H1 (cell line): ENCODE data around the gene LDLRAD3. TPM values are rescaled to one million over a fixed set of nuclear protein-coding genes. Genes with fewer than 3 reads are reported as not detected.

ENCODE experiments used
- CTCF ChIA-PET: fragments of 300-600 bp; sonication (Branson Sonifier 250); formaldehyde crosslinking; loops from one replicate; lab custom pipeline; 2021; ENCODE audit not compliant: partially characterized antibody; lab: Charles Lee
- POLR2A ChIA-PET: fragments of 300-600 bp; sonication (Branson Sonifier 250); formaldehyde crosslinking; loops from one replicate; lab custom pipeline; 2021; ENCODE audit warnings: inconsistent platforms; ENCODE audit not compliant: partially characterized antibody; lab: Charles Lee
- DNase-seq, 2 experiments: peaks; one replicate each; pipeline versions ENCODE4 v3.0.0 to v3.0.0-alpha.2; 2010 to 2022; ENCODE audit warnings: low spot score in 2 of 2, low read depth in 1 of 2, mixed read lengths in 1 of 2
- FAIRE-seq: peaks from 2 replicates; lab custom pipeline; 2011; peaks lifted over from hg19 to GRCh38; lab: Jason Lieb, UNC
- H2AFZ ChIP-seq: 2 replicates; pipeline ENCODE4 v1.8.1; 2012; ENCODE audit warnings: low read length, inconsistent platforms
- H2AK5ac ChIP-seq: 2 replicates; pipeline ENCODE4 v1.6.1; 2013; ENCODE audit warnings: low read depth, low read length
- H2BK120ac ChIP-seq: replicated peaks from 2 replicates; pipeline ENCODE3; 2013; ENCODE audit warnings: low read depth, low read length, inconsistent platforms
- H2BK12ac ChIP-seq: 2 replicates; pipeline ENCODE4 v1.6.1; 2013; ENCODE audit warnings: low read depth, low read length
- H2BK15ac ChIP-seq: 2 replicates; pipeline ENCODE4 v1.6.1; 2013; ENCODE audit warnings: low read length
- H2BK20ac ChIP-seq: 2 replicates; pipeline ENCODE4 v1.6.1; 2013; ENCODE audit warnings: low read length
- H2BK5ac ChIP-seq: 2 replicates; pipeline ENCODE4 v1.6.1; 2013; ENCODE audit warnings: low read depth, low read length
- H3K14ac ChIP-seq: 2 replicates; pipeline ENCODE4 v1.6.1; 2013; ENCODE audit warnings: inconsistent platforms; ENCODE audit not compliant: insufficient read length
- H3K18ac ChIP-seq: 2 replicates; pipeline ENCODE4 v1.6.1; 2013; ENCODE audit warnings: low read length; ENCODE audit errors: extremely low read depth
- H3K23ac ChIP-seq: 2 replicates; pipeline ENCODE4 v1.6.1; 2013; ENCODE audit warnings: inconsistent platforms; ENCODE audit not compliant: insufficient read length
- H3K23me2 ChIP-seq: 2 replicates; pipeline ENCODE4 v1.6.1; 2013; ENCODE audit warnings: low read depth, low read length
- H3K27ac ChIP-seq: 2 replicates; pipeline ENCODE4 v1.6.1; 2011; ENCODE audit warnings: low read depth, low read length, inconsistent platforms
- H3K27me3 ChIP-seq, 4 experiments: replicated peaks in 1 of 4; 1 replicate in 1 of 4; 2 replicates in 3 of 4; pipeline versions ENCODE4 v1.6.1 to v1.8.1; 2011 to 2013; ENCODE audit warnings: low read length in 3 of 4, mild to moderate bottlenecking in 3 of 4, inconsistent platforms in 2 of 4, mixed read lengths in 2 of 4, moderate library complexity in 1 of 4; ENCODE audit not compliant: control insufficient read depth in 3 of 4, insufficient read depth in 3 of 4; ENCODE audit errors: extremely low read depth in 1 of 4
- H3K36me3 ChIP-seq, 4 experiments: 2 replicates each; pipeline versions ENCODE4 v1.6.1 to v1.8.1; 2011 to 2013; ENCODE audit warnings: mild to moderate bottlenecking in 4 of 4, low read length in 3 of 4, moderate library complexity in 2 of 4, control low read depth in 1 of 4, inconsistent platforms in 1 of 4; ENCODE audit not compliant: insufficient read depth in 4 of 4, control insufficient read depth in 2 of 4
- H3K4ac ChIP-seq: replicated peaks from 2 replicates; pipeline ENCODE3; 2013; ENCODE audit warnings: low read length, low read depth, mixed read lengths, inconsistent platforms; ENCODE audit not compliant: insufficient read length
- H3K4me1 ChIP-seq, 4 experiments: replicated peaks in 1 of 4; 1 replicate in 1 of 4; 2 replicates in 3 of 4; pipeline versions ENCODE4 v1.6.1 to v1.8.1; 2011 to 2013; ENCODE audit warnings: low read length in 3 of 4, inconsistent platforms in 2 of 4, mixed read lengths in 1 of 4; ENCODE audit not compliant: insufficient read depth in 4 of 4, control insufficient read depth in 3 of 4
- H3K4me2 ChIP-seq, 2 experiments: 2 replicates each; pipeline versions ENCODE4 v1.6.1 to v1.8.1; 2011 to 2013; ENCODE audit warnings: low read depth in 2 of 2, low read length in 2 of 2, control low read depth in 1 of 2, inconsistent platforms in 1 of 2, mild to moderate bottlenecking in 1 of 2; ENCODE audit not compliant: insufficient read depth in 1 of 2
- H3K4me3 ChIP-seq, 4 experiments: fragments of 200-600, 300-600 bp in 1 of 4; sonication (generic), shearing (Covaris generic), sonication (Bioruptor Twin) in 1 of 4; 2 replicates each; pipeline versions ENCODE4 v1.5.1 to v1.8.1; 2011 to 2016; ENCODE audit warnings: low read length in 4 of 4, low read depth in 3 of 4, control low read depth in 2 of 4, inconsistent platforms in 2 of 4, mild to moderate bottlenecking in 2 of 4, mixed read lengths in 1 of 4, moderate library complexity in 1 of 4; ENCODE audit not compliant: insufficient read depth in 2 of 4; ENCODE audit errors: extremely low read depth in 1 of 4
- H3K56ac ChIP-seq: replicated peaks from 2 replicates; pipeline ENCODE3; 2013; ENCODE audit warnings: low read depth, mild to moderate bottlenecking, mixed read lengths, low read length, inconsistent platforms; ENCODE audit not compliant: insufficient read length
- H3K79me1 ChIP-seq: 2 replicates; pipeline ENCODE4 v1.6.1; 2013; ENCODE audit warnings: low read depth, low read length, control low read depth
- H3K79me2 ChIP-seq, 2 experiments: 2 replicates each; pipeline versions ENCODE4 v1.6.1 to v1.8.1; 2012 to 2013; ENCODE audit warnings: low read length in 2 of 2, mild to moderate bottlenecking in 2 of 2, inconsistent platforms in 1 of 2; ENCODE audit not compliant: insufficient read depth in 2 of 2, control insufficient read depth in 1 of 2
- H3K9ac ChIP-seq, 4 experiments: replicated peaks in 1 of 4; 1 replicate in 1 of 4; 2 replicates in 3 of 4; pipeline versions ENCODE4 v1.6.1 to v1.8.1; 2011 to 2013; ENCODE audit warnings: low read depth in 3 of 4, low read length in 3 of 4, control low read depth in 2 of 4, mild to moderate bottlenecking in 2 of 4, moderate library complexity in 2 of 4, inconsistent platforms in 1 of 4; ENCODE audit errors: extremely low read depth in 1 of 4
- H3K9me3 ChIP-seq, 2 experiments: 2 replicates each; pipeline versions ENCODE4 v1.6.1 to v1.8.1; 2012 to 2013; ENCODE audit warnings: mild to moderate bottlenecking in 2 of 2, moderate library complexity in 2 of 2, control low read depth in 1 of 2, inconsistent platforms in 1 of 2, low read depth in 1 of 2, low read length in 1 of 2, mixed read lengths in 1 of 2; ENCODE audit not compliant: insufficient read depth in 2 of 2
- H4K20me1 ChIP-seq, 2 experiments: replicated peaks in 1 of 2; 2 replicates each; pipeline versions ENCODE3 to v1.8.1; 2011 to 2013; ENCODE audit warnings: inconsistent platforms in 2 of 2, low read length in 2 of 2, mild to moderate bottlenecking in 1 of 2; ENCODE audit not compliant: insufficient read depth in 2 of 2, control insufficient read depth in 1 of 2
- H4K5ac ChIP-seq: 2 replicates; pipeline ENCODE4 v1.6.1; 2013; ENCODE audit warnings: low read length, low read depth, mixed read lengths, inconsistent platforms; ENCODE audit not compliant: insufficient read length
- H4K8ac ChIP-seq: 2 replicates; pipeline ENCODE4 v1.8.0; 2013; ENCODE audit warnings: mild to moderate bottlenecking, moderate library complexity, low read length, inconsistent platforms; ENCODE audit not compliant: insufficient read depth; ENCODE audit errors: extremely low read depth
- H4K91ac ChIP-seq: replicated peaks from 2 replicates; pipeline ENCODE3; 2013; ENCODE audit warnings: low read length, mixed read lengths, inconsistent platforms; ENCODE audit not compliant: insufficient read length
- BRCA1 ChIP-seq: IDR thresholded peaks from 2 replicates; pipeline ENCODE4 v1.6.1; 2012; ENCODE audit warnings: low read depth, low read length, improper control_type of control experiment
- CEBPB ChIP-seq: IDR thresholded peaks from 2 replicates; pipeline ENCODE4 v1.6.1; 2012; ENCODE audit warnings: low read depth, low read length
- JUND ChIP-seq: IDR thresholded peaks from 2 replicates; pipeline ENCODE4 v1.6.1; 2011; ENCODE audit warnings: mild to moderate bottlenecking, improper control_type of control experiment, low read length
- RFX5 ChIP-seq: IDR thresholded peaks from 2 replicates; pipeline ENCODE4 v1.6.1; 2011; ENCODE audit warnings: low read depth, low read length, improper control_type of control experiment, borderline replicate concordance
- SIRT6 ChIP-seq: IDR thresholded peaks from one replicate; pipeline ENCODE4 v1.7.1; 2012; ENCODE audit warnings: low read length, inconsistent platforms
- SP2 ChIP-seq: IDR thresholded peaks from 2 replicates; pipeline ENCODE4 v1.6.1; 2012; ENCODE audit warnings: mild to moderate bottlenecking, low read length, inconsistent platforms
- WGBS, 2 experiments: shearing (Covaris generic) in 1 of 2; methylation state at CpG; one replicate each; pipeline versions ENCODE4 v1.1.6 to v1.1.7; 2013 to 2015; ENCODE audit warnings: low lambda C conversion rate in 2 of 2, mixed read lengths in 2 of 2, inconsistent platforms in 1 of 2, low coverage in 1 of 2, missing lambda C conversion rate in 1 of 2; ENCODE audit not compliant: insufficient replicate concordance in 2 of 2, insufficient coverage in 1 of 2, insufficient read length in 1 of 2; ENCODE audit errors: extremely low coverage in 1 of 2, missing lambda C conversion rate in 1 of 2; 5-methylcytosine and 5-hydroxymethylcytosine counted together
- polyA plus RNA-seq, 7 experiments: library from polyadenylated mRNA; depleted of rRNA in 3 of 7; stranded (reverse) in 5 of 7; unstranded in 2 of 7; fragments of >200 nt in 5 of 7; fragments of 200-250 nt in 2 of 7; gene quantifications; 1 replicate in 5 of 7; 2 replicates in 1 of 7; 4 replicates in 1 of 7; pipeline versions ENCODE4 v1.2.1 to v1.2.3, GENCODE V29; 2011 to 2013; ENCODE audit warnings: missing spikeins in 2 of 7, mixed read lengths in 2 of 7
- total RNA-seq: library from RNA; stranded (reverse); fragmentation: NEBNext Ultra II Directional; extraction: Animal tissue kit (Norgen Biotek cat#: 25700); gene quantifications from 2 replicates; pipeline ENCODE4 v1.2.1, GENCODE V29; 2021

The LDLRAD3 gene
- total and polyA plus RNA-seq, 2 of the 8 experiments (the other 6 are each of a cell fraction or from before 2014, with no cell fraction given) = 18.6 to 22.8 TPM

- TF ChIP-seq BRCA1 = no peak
- TF ChIP-seq JUND = no peak
- no peak for TF ChIP-seq RFX5
- TF ChIP-seq SP2 = no peak
- no peak for TF ChIP-seq CEBPB
- no peak for TF ChIP-seq SIRT6
- peaks cover 0 to 3% (median 1%) of the 10 kb centered on the region in 4 experiments; a peak in 3 of 7 replicates for H3K4me1 ChIP-seq
- 94% methylated on average over 3 of the region's 3 CpGs; no CpG with 5 or more reads in 1 of the 2 experiments for WGBS, 2 experiments
Measured at GRCh38 chr11:36201411-36201810, 257.5 kb downstream of the LDLRAD3 start.

More at GRCh38 chr11:36201411-36201810, 257.5 kb downstream of the LDLRAD3 start:
- Histone ChIP-seq H3K4ac (no peak overlapping the region), H4K5ac (no peak overlapping the region), H2AFZ (no peak overlapping the region), H3K27ac (no peak overlapping the region), H3K9me3 (no peaks in the 10 kb centered on the region), H2BK120ac (no peak overlapping the region), H3K56ac (no peak overlapping the region), H3K4me3 (no peak overlapping the region), H3K9ac (no peak overlapping the region), H3K79me2 (no peaks in the 10 kb centered on the region), H4K91ac (no peak overlapping the region), H3K18ac (no peak overlapping the region), H4K20me1 (peaks cover 0 to 4% of the 10 kb centered on the region in 2 experiments), H3K79me1 (no peaks in the 10 kb centered on the region), H2BK20ac (no peak overlapping the region), H4K8ac (no peak overlapping the region), H3K27me3 (no peaks in the 10 kb centered on the region), H3K23me2 (no peaks in the 10 kb centered on the region), H2BK5ac (no peak overlapping the region), H3K14ac (no peak overlapping the region), H2BK12ac (no peak overlapping the region), H2BK15ac (no peak overlapping the region), H3K36me3 (no peaks in the 10 kb centered on the region; a peak in 2 of 8 replicates), H3K23ac (no peak overlapping the region), H3K4me2 (no peak overlapping the region), H2AK5ac (no peak overlapping the region)
- CTCF ChIA-PET = interaction anchor here (0.8 to 1.7 kb wide), 3 partner anchors 11 to 380 kb away, joined by 3 to 6 read pairs (median 3); no protein-coding TSS in a partner anchor
- DNase-seq (no peak), FAIRE-seq (no peak)
- POLR2A ChIA-PET = no interaction called here
